MG63 (cell line): Measurements from ENCODE around the gene ZBTB20. TPM values are rescaled to one million over a fixed set of nuclear protein-coding genes. Genes with fewer than 3 reads are reported as not detected.

Experiments used
- DNase-seq: peaks from one replicate; pipeline ENCODE4 v3.0.0-alpha.2; 2020
- H3K27me3 ChIP-seq: fragments of 250-450 bp; sonication (Bioruptor Pico); 2 replicates; pipeline ENCODE4 v1.5.1; 2020; ENCODE audit warnings: mild to moderate bottlenecking, moderate library complexity
- H3K36me3 ChIP-seq: fragments of 250-450 bp; sonication (Bioruptor Pico); 2 replicates; pipeline ENCODE4 v1.5.1; 2020; ENCODE audit warnings: mild to moderate bottlenecking, moderate library complexity
- H3K4me3 ChIP-seq: fragments of 250-450 bp; sonication (Bioruptor Pico); 2 replicates; pipeline ENCODE4 v1.5.1; 2020; ENCODE audit warnings: mild to moderate bottlenecking, moderate library complexity
- H3K9me3 ChIP-seq: fragments of 250-450 bp; sonication (Bioruptor Pico); 2 replicates; pipeline ENCODE4 v1.5.1; 2020; ENCODE audit warnings: mild to moderate bottlenecking, moderate library complexity
- total RNA-seq: library from RNA; depleted of rRNA; stranded (reverse); fragments of >200 nt; shearing (Covaris generic); gene quantifications from 2 replicates; pipeline ENCODE4 v1.2.3, GENCODE V29; 2014; ENCODE audit warnings: low replicate concordance

ZBTB20 gene
- total RNA-seq, 1 experiment from 2014 or later: 6.5 TPM

DNA sequence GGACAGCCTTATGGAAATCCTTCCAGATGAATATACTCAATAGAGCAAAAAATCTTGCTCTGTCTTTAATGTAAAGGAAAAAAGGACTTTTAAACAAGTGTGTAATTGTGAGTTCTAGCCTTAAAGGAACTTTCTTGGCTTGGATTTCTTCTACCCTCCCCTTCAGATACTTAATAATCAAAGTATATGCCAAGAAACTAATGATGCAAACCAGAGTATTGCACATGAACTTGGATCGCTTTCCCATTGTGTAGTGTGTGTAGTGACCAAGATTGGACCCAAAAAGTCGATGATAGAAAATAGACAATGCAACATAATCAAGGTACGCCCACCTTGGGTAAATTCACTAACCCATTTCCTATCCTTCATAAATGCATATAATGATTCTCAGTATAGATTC lies 729.4 kb downstream of the ZBTB20 start:
- Histone ChIP-seq H3K27me3 (no peaks in the 10 kb centered on the region), H3K4me3 (no peak overlapping the region; the same call in 1 of the 2 replicates), H3K9me3 (no peaks in the 10 kb centered on the region), H3K36me3 (no peaks in the 10 kb centered on the region)
- no peak for DNase-seq

DNA sequence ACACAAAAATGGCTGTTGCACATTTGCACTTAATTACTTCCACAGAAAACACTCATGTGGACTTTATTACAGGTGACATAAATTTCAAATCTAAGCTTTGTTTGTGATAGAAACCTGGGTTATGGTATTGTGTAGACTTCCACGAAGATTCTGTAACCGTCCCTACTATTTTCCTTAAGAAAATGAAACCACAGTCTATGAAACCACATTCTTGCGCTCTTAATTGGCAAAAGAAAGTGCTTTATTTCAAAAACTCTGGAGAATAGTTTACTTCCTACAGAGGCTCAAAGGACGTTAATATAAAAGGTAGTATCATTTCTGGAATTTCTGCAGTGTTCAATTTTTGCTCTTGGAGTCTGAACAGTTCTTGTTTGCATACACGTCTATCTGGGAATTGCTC lies 729.8 kb downstream of the ZBTB20 start:
- Histone ChIP-seq H3K27me3 (no peaks in the 10 kb centered on the region), H3K9me3 (no peaks in the 10 kb centered on the region), H3K4me3 (no peak overlapping the region; the same call in 1 of the 2 replicates), H3K36me3 (no peaks in the 10 kb centered on the region)
- DNase-seq: no peak

DNA sequence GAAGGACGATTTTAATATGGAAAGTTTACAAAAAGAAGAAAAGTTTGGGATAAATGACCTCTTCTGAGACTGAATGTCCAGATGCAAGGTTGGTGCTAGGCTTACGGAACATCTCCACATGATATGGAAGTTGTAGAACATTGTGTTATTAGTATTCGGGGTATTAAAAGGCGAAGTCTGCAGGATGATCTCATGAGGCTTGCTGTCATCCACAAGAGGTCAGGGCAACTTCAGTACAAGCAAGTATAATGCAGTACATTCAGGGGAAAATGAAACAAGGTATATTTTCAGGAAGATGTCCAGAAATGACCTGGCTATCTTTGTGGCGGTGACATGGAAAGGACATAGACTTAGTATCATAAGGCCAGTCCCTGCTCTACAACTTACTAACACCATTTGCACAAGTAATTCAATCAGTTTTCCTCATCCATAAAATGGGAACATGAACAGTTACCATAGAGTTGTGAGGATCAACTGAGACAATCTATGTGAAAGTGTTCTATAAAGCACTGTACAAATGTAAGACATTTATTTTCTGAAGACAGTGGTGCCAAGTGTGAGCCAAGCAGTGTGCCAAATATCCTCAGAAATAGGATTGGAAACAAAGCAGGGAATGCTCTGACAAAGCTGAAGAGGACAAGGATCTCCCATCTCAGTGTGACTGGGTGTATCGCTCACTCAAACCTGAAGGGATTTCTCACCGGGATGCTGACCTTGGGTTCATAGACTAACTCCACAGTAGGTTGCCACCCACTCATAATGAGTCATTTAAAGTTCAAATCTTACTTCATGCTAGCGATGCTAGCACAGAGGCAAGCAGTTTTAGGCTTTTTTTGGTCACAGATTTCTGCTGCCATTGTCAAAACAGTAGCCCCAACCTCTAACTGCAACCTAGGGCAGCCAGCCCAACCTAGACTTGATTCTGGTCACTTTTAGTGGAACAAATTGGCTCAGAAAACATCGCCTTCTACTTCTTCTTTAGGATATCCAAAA lies 735.0 kb downstream of the ZBTB20 start:
- H3K9me3 ChIP-seq: no peaks in the 10 kb centered on the region
- no peaks in the 10 kb centered on the region for H3K36me3 ChIP-seq
- no peak overlapping the region for H3K4me3 ChIP-seq
- peak; percentile 77 for DNase-seq
- H3K27me3 ChIP-seq: no peaks in the 10 kb centered on the region

DNA sequence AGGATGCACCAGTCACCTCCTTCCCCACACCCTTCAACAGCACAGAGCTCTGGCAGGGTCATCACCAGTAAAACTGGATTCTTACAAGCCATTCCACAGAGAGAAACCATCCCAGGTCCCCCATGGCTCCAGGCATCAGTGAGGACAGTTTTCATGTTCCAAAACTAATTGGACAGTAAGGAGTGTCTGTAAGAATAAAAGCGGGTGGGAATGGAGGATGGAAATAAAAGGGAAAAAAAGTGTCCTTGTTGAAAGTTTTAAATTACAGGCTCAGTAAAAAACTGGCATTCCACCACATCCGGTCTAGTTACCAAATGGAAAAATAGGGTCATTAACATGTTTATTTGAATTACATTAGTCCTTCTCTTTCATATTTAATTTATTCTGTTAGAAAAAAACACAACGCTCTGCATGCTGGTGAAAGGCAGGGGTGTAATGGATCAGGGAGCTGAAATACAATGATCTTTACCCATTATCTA lies 735.9 kb downstream of the ZBTB20 start:
- Histone ChIP-seq H3K4me3 (no peak overlapping the region), H3K27me3 (no peaks in the 10 kb centered on the region)

DNA sequence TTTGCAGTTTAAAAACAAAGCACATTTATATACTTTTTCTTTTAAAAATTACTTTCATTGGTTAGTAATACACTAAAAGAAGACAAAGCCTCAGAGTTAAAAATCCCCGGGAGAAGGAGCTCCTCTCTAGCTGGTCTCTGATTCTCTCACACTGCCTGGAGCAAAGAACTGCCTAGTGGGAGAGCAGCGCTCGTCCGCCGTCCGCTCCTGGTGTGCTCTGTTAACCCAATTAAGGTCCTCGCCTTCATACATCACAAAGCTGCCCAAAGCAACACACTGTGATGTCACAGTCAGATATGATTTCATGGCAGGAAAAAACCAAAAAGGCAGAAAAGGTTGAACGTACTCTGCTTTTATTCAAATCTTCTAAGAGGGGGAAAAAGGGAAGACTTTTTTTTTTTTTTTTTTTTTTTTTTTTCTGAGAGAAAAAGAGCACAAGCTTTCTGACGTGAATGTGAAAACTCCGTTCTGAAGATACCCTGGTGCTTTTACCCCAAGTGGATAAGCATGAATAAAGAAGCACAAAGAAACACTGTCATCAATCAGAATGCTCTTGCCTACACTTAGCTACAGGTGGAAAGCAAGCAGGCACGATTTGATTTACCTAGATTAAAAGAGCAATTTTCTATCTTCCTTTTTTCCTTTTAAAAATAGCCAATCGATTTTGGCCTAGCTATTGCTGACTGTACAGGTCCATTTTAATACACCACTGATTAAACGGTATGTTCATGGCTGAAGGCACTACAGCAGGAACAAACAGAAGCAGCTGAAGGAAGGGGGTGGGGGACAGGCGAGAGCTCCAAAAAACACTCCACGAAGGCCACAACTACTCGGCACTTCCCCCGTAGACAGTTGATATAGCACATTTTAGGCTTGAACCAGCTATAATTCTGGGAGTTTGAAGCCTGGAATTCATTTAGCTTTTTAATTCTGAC lies 738.1 kb downstream of the ZBTB20 start:
- no peaks in the 10 kb centered on the region for H3K36me3 ChIP-seq
- peak; percentile 30 for DNase-seq
- no peaks in the 10 kb centered on the region for H3K27me3 ChIP-seq
- peak overlapping the region; percentile 18 for H3K4me3 ChIP-seq
- H3K9me3 ChIP-seq: no peaks in the 10 kb centered on the region

More for the DNA sequence above, 735.9 kb downstream of the ZBTB20 start:
- no peaks in the 10 kb centered on the region for H3K9me3 ChIP-seq
- no peak for DNase-seq
- H3K36me3 ChIP-seq: no peaks in the 10 kb centered on the region

DNA sequence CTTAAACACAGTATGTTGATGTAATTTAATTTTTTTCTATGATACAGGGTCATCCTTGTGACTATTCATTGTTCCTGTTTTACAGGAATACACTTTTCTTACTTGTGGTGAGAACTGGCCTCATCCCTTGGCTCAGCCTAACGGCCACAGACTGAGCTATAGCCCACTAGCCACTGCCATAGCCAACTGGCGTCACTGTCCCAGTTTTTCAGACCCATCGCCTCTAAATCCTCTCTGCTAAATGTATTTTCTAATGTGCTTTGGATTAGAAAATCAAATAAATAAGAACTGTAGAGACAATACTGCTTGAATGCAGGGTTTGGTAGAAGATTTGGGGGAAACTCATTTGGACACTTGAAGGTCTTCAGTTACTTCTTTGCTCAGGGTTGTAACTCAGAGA lies 740.2 kb downstream of the ZBTB20 start:
- Histone ChIP-seq H3K9me3 (no peaks in the 10 kb centered on the region), H3K27me3 (no peaks in the 10 kb centered on the region), H3K4me3 (no peak overlapping the region), H3K36me3 (no peaks in the 10 kb centered on the region)
- DNase-seq: no peak

DNA sequence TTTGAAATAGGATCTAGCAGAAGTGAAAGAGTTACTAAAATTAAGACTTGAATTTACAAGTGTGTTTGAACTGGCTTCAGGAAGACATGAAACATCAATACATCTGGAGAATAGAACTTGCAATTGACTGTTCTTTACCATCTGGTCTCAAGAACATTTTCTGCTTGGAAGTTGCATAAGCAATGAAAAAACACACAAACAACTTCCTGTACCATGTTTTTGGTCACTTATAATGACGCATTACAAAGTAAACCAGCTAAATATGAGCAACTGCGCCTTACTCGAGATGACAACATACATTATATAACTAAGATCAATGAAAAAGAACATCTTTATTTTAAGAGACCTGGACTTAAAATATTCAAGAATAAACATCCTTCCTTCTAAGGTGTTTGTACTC lies 740.8 kb downstream of the ZBTB20 start:
- H3K27me3 ChIP-seq: no peaks in the 10 kb centered on the region
- no peak for DNase-seq
- H3K36me3 ChIP-seq: no peaks in the 10 kb centered on the region
- H3K9me3 ChIP-seq: no peaks in the 10 kb centered on the region
- H3K4me3 ChIP-seq: no peak overlapping the region

DNA sequence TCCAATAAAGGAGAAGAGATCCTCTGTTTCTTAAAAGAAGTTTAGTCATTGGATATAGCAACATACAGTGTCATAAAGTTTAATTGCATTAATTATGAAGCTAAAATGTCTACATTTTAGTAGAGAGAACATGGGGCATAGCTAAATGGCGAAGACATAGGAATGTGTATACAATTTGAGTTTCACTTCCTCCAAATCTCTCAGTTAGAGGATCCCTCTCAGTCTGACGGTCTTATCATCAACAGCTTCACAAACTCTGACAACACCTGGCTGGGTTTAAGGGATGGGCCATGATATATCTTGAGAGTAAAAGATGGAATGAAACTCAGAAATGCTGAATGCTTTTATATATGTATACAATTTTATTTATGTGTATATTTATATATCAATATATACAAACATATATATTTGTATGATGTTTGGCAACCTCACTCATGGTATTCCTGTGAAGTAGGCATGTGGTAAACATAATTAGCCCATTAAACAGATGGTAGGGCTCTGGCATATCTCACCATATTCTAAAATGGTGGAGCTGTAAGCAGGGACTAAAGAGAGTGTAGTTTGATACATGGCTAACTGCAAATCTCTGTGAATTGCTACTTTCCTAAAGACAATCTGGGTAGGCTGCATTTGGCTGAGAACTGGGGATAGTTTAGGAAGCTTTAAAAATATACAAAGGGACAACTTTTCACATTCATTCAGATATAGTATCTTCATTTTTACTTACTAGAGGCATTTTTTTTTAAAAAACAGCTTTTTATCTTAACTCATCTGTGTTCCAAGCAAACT lies 741.7 kb downstream of the ZBTB20 start:
- no peaks in the 10 kb centered on the region for H3K36me3 ChIP-seq
- DNase-seq: no peak
- no peaks in the 10 kb centered on the region for H3K27me3 ChIP-seq
- H3K4me3 ChIP-seq: no peak overlapping the region
- H3K9me3 ChIP-seq: no peaks in the 10 kb centered on the region

DNA sequence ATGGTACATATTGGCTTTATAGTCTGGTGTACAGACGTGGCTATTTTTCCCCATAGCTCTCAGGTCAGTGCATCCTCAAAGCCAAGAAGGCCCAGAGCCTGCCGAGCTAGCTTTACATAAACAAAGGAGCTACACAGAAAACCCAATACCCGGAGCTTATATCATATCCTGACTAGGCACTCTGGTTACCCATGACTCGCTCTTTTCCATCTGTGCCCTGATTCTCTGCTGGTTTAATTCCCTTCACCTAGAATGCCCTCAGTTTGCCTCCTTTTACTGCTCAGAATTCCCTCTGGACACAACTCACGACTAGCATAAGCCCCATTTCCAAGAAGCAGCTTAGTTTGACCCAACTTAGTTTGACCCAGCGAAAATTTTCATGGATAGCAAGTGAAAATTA lies 742.5 kb downstream of the ZBTB20 start:
- H3K27me3 ChIP-seq: no peaks in the 10 kb centered on the region
- no peak overlapping the region for H3K4me3 ChIP-seq
- no peaks in the 10 kb centered on the region for H3K9me3 ChIP-seq
- H3K36me3 ChIP-seq: no peaks in the 10 kb centered on the region
- DNase-seq: peak; percentile 34

DNA sequence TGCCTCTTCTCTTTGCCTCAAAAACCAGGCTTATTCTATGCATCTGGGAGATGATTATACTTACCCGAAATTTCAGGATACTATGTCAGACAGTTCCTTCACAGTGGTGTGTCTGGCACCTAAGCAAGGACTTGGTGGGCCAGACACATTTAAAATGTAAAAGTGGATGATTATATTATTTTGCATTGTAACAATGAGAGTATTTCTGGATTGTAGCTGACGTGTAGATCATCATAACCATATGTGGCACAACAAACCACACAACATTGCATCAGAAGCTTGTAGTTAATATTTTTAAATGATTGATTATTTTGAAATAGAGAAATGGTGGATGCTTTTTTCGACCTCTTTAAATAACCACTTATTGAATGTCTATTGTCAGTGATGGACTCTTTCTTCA lies 744.2 kb downstream of the ZBTB20 start:
- no peak for DNase-seq
- Histone ChIP-seq H3K4me3 (no peak overlapping the region), H3K36me3 (no peaks in the 10 kb centered on the region), H3K9me3 (no peaks in the 10 kb centered on the region), H3K27me3 (no peaks in the 10 kb centered on the region)

DNA sequence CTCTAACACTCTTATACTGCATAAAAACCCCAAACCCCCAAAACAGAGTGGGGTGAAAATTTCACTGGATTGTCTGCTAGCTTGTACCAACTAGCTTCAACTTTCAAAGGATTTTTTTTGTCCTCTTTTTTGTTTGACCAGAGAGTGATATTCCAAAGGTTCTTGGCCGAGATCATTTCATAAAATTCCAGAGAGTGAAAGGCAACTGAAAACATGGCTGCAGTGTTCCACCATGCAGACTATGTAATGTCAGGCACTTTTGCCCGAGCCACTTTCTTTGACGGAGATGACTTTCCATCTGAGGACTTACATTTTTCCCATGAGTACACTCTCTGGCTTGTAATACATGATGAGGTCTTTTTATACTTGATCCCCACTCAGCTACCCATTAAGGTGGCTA lies 745.7 kb downstream of the ZBTB20 start:
- no peak overlapping the region for H3K4me3 ChIP-seq
- no peak for DNase-seq
- no peaks in the 10 kb centered on the region for H3K36me3 ChIP-seq
- no peaks in the 10 kb centered on the region for H3K27me3 ChIP-seq
- no peaks in the 10 kb centered on the region for H3K9me3 ChIP-seq

DNA sequence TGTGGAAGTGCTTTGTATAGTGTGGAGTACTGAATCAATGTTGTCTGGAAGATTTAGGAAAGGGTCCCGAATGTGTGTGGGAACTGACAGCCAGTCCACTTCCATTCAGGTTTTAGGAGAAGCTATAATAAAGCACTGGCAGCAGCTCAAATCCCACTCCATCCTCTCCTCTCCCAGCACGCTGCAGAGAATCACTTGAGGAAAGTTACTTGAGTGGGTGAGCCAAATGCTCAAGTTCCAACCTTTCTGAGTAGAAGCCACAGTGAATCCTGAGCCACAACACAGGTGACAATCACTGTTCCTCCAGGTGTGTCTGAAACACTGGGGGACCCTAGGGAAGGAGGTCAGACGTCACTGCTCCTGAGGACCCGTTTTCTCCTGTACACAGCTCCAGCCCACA lies 746.7 kb downstream of the ZBTB20 start:
- no peak for DNase-seq
- Histone ChIP-seq H3K36me3 (no peaks in the 10 kb centered on the region), H3K4me3 (no peak overlapping the region), H3K9me3 (no peaks in the 10 kb centered on the region), H3K27me3 (no peaks in the 10 kb centered on the region)

DNA sequence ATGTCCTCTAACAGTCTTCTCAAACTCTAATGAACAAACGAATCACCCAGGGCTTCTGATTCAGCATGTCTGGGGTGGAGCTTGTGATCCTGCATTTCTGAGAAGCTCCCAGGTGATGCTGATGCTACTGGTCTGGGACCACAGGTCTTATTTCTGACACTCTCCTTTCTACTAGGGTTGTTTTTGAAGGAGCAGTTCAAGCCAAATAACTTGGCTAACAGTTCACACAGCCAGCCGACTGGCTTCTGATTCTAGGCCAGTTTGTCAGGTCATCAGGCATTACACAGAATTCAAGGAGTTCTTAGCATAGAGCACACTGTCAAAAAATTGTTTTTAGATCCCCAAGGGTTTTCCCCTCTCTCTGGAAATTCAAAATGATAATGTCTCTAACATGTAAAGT lies 752.5 kb downstream of the ZBTB20 start:
- Histone ChIP-seq H3K36me3 (no peaks in the 10 kb centered on the region), H3K9me3 (no peaks in the 10 kb centered on the region), H3K27me3 (no peaks in the 10 kb centered on the region), H3K4me3 (no peak overlapping the region)
- no peak for DNase-seq

DNA sequence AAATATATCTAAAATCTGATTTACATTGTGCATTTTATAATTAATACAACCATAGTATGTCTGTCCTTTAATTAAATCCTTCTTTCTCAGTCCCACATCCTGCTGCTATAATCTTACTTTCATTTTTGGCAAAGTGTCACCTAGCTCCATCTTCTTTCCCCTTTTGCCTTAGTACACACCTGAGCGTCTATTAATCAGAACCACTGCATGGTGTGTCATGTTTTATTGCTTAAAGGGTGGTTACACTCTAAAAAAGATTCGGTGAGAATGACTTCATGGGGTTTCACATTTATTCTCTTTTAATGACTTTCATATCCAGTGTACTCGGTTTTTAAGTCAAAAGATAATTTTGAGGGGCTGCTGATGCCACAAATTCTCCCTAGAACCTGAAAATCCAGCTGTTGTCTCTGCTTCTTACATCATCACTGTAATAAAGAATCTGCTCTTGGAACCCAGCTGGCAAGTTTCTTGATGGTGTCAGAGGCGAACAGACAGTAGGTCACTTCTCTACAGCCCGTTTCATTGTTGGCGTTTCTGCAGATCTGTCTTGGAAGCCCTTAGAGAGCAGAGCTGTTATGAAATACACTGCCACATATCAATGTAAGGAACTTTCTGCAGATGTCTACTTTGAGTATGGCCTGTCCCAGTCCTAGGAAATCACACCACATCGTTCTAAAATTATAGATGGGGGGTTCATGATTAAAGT lies 753.6 kb downstream of the ZBTB20 start:
- Histone ChIP-seq H3K36me3 (no peaks in the 10 kb centered on the region), H3K27me3 (no peaks in the 10 kb centered on the region), H3K9me3 (no peaks in the 10 kb centered on the region), H3K4me3 (no peak overlapping the region)
- no peak for DNase-seq

DNA sequence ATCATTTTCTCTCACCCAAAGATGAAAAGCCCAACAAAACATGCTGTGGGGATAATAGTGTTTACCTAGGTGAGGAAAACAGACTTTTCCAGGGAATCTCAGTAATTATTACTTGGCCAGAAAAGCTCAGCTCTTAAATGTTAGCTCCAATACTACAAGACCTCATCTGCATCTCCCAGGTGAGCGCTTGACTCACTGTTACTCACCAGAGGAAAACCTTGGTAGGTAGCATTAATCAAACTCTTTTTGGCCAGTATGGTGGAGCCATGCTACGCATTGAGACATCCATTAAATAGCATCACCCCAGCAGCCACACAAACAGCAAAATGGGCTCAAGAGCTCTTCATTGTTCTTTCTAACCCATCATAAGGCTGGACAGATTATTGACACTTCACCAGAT lies 754.3 kb downstream of the ZBTB20 start:
- no peak overlapping the region for H3K4me3 ChIP-seq
- no peaks in the 10 kb centered on the region for H3K36me3 ChIP-seq
- H3K9me3 ChIP-seq: no peaks in the 10 kb centered on the region
- DNase-seq: no peak
- no peaks in the 10 kb centered on the region for H3K27me3 ChIP-seq

DNA sequence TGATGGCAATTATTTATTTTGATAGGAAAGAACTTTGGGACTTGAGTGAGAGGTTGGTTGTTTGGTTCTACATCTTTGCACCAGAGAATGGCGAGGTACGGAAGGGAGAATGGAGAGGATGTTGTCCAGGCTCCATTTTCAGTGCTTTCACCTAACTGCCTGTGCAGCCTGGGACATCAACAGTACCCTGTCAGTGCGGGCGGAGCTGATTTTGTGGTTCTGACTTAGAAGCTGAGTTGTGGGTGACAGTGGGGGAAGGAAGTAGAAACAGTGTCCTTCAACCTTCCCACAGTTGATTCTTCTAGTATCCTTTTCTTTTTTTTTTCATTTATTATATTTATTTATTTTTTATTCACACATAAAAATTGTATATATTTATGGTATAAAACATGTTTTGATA lies 757.9 kb downstream of the ZBTB20 start:
- no peaks in the 10 kb centered on the region for H3K27me3 ChIP-seq
- no peaks in the 10 kb centered on the region for H3K9me3 ChIP-seq
- H3K36me3 ChIP-seq: no peaks in the 10 kb centered on the region
- no peak for DNase-seq
- no peak overlapping the region for H3K4me3 ChIP-seq
